Keratinocyte (primary cell): ENCODE data around the gene IQSEC2.

ENCODE experiments used
- EZH2 ChIP-seq: IDR thresholded peaks from one replicate; pipeline ENCODE4 v1.6.1; 2012; ENCODE audit warnings: inconsistent platforms, mild to moderate bottlenecking, low read length, moderate library complexity
- TF ChIP-seq, protein P1 (sequence below), 3 experiments: IDR thresholded peaks in 1 of 3; conservative IDR thresholded peaks in 1 of 3; optimal IDR thresholded peaks in 1 of 3; 2 replicates in 2 of 3; 3 replicates in 1 of 3; pipeline versions ENCODE3 to v1.5.1; 2011; ENCODE audit warnings: low read length in 3 of 3, mild to moderate bottlenecking in 3 of 3, moderate library complexity in 2 of 3, control low read depth in 1 of 3, inconsistent platforms in 1 of 3; ENCODE audit not compliant: insufficient read depth in 2 of 3; ENCODE audit errors: extremely low read depth in 1 of 3

DNA sequence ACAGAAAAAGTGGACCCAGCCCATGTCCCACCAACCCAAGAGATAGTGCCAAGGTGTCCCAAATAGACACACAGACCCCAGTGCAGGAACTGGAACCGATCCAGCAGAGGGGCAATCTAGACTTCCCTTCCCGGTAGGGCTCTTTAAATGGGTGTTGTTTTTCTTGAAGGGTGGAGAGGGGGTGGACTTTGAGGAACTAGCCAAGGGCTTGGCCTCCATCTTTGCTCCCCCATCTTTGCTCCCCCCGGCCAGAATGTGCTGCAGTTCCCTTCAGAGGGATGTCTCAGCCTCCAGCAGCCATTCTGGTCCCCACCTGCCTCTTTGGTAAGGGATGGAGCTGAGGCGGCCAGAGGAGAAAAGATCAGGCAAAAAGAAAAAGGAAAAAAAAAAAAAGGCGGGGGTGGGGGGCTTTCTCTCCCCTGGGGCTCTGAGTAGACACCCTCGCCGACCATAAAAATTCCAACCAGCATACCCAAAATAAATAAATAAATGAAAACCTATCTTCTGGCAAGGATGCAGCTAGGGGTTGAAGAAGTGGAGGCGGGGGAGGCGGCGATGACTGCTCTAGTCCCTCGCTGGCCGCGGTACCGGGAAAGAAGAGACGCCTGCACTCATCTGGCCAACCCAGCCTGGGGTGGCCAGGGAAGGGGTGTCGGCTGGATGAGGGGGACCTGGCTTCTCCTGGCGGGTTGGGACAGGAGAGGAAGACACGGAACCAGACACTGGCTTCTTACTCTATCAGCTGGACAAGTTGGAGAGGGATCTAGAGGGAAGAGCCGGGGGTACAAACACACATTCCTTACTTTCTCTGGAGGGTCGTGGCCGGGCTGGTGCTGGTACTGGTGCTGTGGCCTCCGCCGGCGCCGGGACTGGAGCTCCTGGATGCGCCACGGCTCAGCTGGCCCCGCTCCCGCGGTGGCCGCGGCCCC lies 38.5 kb upstream of the IQSEC2 start:
- TF ChIP-seq, protein P1, sequence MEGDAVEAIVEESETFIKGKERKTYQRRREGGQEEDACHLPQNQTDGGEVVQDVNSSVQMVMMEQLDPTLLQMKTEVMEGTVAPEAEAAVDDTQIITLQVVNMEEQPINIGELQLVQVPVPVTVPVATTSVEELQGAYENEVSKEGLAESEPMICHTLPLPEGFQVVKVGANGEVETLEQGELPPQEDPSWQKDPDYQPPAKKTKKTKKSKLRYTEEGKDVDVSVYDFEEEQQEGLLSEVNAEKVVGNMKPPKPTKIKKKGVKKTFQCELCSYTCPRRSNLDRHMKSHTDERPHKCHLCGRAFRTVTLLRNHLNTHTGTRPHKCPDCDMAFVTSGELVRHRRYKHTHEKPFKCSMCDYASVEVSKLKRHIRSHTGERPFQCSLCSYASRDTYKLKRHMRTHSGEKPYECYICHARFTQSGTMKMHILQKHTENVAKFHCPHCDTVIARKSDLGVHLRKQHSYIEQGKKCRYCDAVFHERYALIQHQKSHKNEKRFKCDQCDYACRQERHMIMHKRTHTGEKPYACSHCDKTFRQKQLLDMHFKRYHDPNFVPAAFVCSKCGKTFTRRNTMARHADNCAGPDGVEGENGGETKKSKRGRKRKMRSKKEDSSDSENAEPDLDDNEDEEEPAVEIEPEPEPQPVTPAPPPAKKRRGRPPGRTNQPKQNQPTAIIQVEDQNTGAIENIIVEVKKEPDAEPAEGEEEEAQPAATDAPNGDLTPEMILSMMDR (optimal IDR thresholded peaks at IDR 0.05 in 1 of 3, IDR thresholded peaks at IDR 0.05 in 1 of 3, conservative IDR thresholded peaks at IDR 0.05 in 1 of 3; ENCODE audit: extremely low read depth in 1 of 3, insufficient read depth in 2 of 3, low read length in 3 of 3): no peak
- TF ChIP-seq EZH2: no peak
